H9 (cell line): ENCODE data around the gene NFASC. TPM values are rescaled to one million over a fixed set of nuclear protein-coding genes. Genes with fewer than 3 reads are reported as not detected.

Source experiments
- DNase-seq: peaks from one replicate; pipeline ENCODE4 v3.0.0-alpha.2; 2017
- H2AFZ ChIP-seq: one replicate; pipeline ENCODE4 v1.6.1; 2013; ENCODE audit warnings: mild to moderate bottlenecking, low read length, control low read depth, moderate library complexity
- H2AK5ac ChIP-seq: 2 replicates; pipeline ENCODE4 v1.6.1; 2013; ENCODE audit warnings: low read length, control low read depth, mixed read lengths; ENCODE audit not compliant: insufficient read length
- H2BK120ac ChIP-seq: one replicate; pipeline ENCODE4 v1.6.1; 2013; ENCODE audit warnings: low read depth, mild to moderate bottlenecking, low read length, control low read depth, inconsistent platforms; ENCODE audit not compliant: poor library complexity, severe bottlenecking
- H2BK12ac ChIP-seq: 2 replicates; pipeline ENCODE4 v1.6.1; 2013; ENCODE audit warnings: low read length, control low read depth, mixed read lengths, low read depth; ENCODE audit not compliant: insufficient read length
- H2BK15ac ChIP-seq: 2 replicates; pipeline ENCODE4 v1.6.1; 2013; ENCODE audit warnings: low read depth, low read length, control low read depth
- H2BK20ac ChIP-seq: one replicate; pipeline ENCODE4 v1.6.1; 2013; ENCODE audit warnings: low read depth, mild to moderate bottlenecking, low read length, control low read depth, inconsistent platforms; ENCODE audit not compliant: poor library complexity, severe bottlenecking
- H2BK5ac ChIP-seq: 2 replicates; pipeline ENCODE4 v1.6.1; 2013; ENCODE audit warnings: low read length, control low read depth, mixed read lengths; ENCODE audit not compliant: insufficient read length
- H3K14ac ChIP-seq: 2 replicates; pipeline ENCODE4 v1.6.1; 2013; ENCODE audit warnings: low read length, control low read depth; ENCODE audit not compliant: insufficient read depth
- H3K18ac ChIP-seq: 2 replicates; pipeline ENCODE4 v1.6.1; 2013; ENCODE audit warnings: low read depth, mild to moderate bottlenecking, mixed read lengths, low read length, control low read depth; ENCODE audit not compliant: insufficient read length
- H3K23ac ChIP-seq: 2 replicates; pipeline ENCODE4 v1.6.1; 2013; ENCODE audit warnings: low read length, control low read depth, mixed read lengths, low read depth; ENCODE audit not compliant: insufficient read length
- H3K23me2 ChIP-seq: 2 replicates; pipeline ENCODE4 v1.6.1; 2013; ENCODE audit warnings: low read depth, mild to moderate bottlenecking, mixed read lengths, low read length, control low read depth; ENCODE audit not compliant: insufficient read length, poor library complexity, severe bottlenecking
- H3K27ac ChIP-seq: 2 replicates; pipeline ENCODE4 v1.5.1; 2013; ENCODE audit warnings: low read length, control low read depth, mixed read lengths, low read depth; ENCODE audit not compliant: insufficient read length
- H3K27me3 ChIP-seq: 2 replicates; pipeline ENCODE4 v1.6.1; 2013; ENCODE audit warnings: low read length, control low read depth, inconsistent platforms; ENCODE audit not compliant: insufficient read depth
- H3K4ac ChIP-seq: 2 replicates; pipeline ENCODE4 v1.6.1; 2013; ENCODE audit warnings: low read depth, mild to moderate bottlenecking, control low read depth, inconsistent platforms, low read length, moderate library complexity
- H3K4me1 ChIP-seq: 2 replicates; pipeline ENCODE4 v1.6.1; 2013; ENCODE audit warnings: low read length, control low read depth, inconsistent platforms; ENCODE audit not compliant: insufficient read depth
- H3K4me2 ChIP-seq: 2 replicates; pipeline ENCODE4 v1.6.1; 2013; ENCODE audit warnings: low read length, control low read depth, mixed read lengths; ENCODE audit not compliant: insufficient read length, insufficient read depth
- H3K56ac ChIP-seq: 2 replicates; pipeline ENCODE4 v1.6.1; 2013; ENCODE audit warnings: low read depth, mild to moderate bottlenecking, mixed read lengths, low read length, control low read depth; ENCODE audit not compliant: insufficient read length
- H3K79me1 ChIP-seq: 2 replicates; pipeline ENCODE4 v1.6.1; 2013; ENCODE audit warnings: low read depth, mild to moderate bottlenecking, moderate library complexity, low read length, control low read depth, inconsistent platforms; ENCODE audit not compliant: insufficient read depth, poor library complexity, severe bottlenecking
- H3K79me2 ChIP-seq: 2 replicates; pipeline ENCODE4 v1.6.1; 2013; ENCODE audit warnings: low read length, control low read depth, inconsistent platforms; ENCODE audit not compliant: insufficient read depth
- H3K9ac ChIP-seq: 2 replicates; pipeline ENCODE4 v1.6.1; 2013; ENCODE audit warnings: low read length, control low read depth, mixed read lengths; ENCODE audit not compliant: insufficient read length; ENCODE audit errors: extremely low read depth
- H3K9me3 ChIP-seq: one replicate; pipeline ENCODE4 v1.6.1; 2013; ENCODE audit warnings: low read depth, low read length, inconsistent platforms; ENCODE audit not compliant: control insufficient read depth
- H3T11ph ChIP-seq: one replicate; pipeline ENCODE4 v1.6.1; 2013; ENCODE audit warnings: mild to moderate bottlenecking, low read length, control low read depth, inconsistent platforms
- H4K20me1 ChIP-seq: one replicate; pipeline ENCODE4 v1.6.1; 2013; ENCODE audit not compliant: control insufficient read depth, insufficient read length, insufficient read depth
- H4K5ac ChIP-seq: 2 replicates; pipeline ENCODE4 v1.6.1; 2013; ENCODE audit warnings: low read depth, mild to moderate bottlenecking, mixed read lengths, low read length, control low read depth; ENCODE audit not compliant: insufficient read length
- H4K8ac ChIP-seq: replicated peaks from 2 replicates; pipeline ENCODE4 v1.6.1; 2013; ENCODE audit warnings: low read length, control low read depth, mixed read lengths, low read depth; ENCODE audit not compliant: insufficient read length
- H4K91ac ChIP-seq: 2 replicates; pipeline ENCODE4 v1.6.1; 2013; ENCODE audit warnings: low read depth, mild to moderate bottlenecking, moderate library complexity, mixed read lengths, low read length, control low read depth; ENCODE audit not compliant: insufficient read length
- H3K27ac Mint-ChIP-seq, 3 experiments: 2 replicates in 2 of 3; 3 replicates in 1 of 3; pipeline ENCODE4 v1.8.0; 2020 to 2021; ENCODE audit warnings: mixed read lengths in 3 of 3, mild to moderate bottlenecking in 1 of 3, moderate library complexity in 1 of 3
- H3K27me3 Mint-ChIP-seq: 2 replicates; pipeline ENCODE4 v1.8.0; 2021; ENCODE audit warnings: low read depth, mild to moderate bottlenecking, moderate library complexity, mixed read lengths
- H3K36me3 Mint-ChIP-seq, 3 experiments: 2 replicates in 2 of 3; 3 replicates in 1 of 3; pipeline ENCODE4 v1.8.0; 2020 to 2021; ENCODE audit warnings: low read depth in 3 of 3, mixed read lengths in 3 of 3; ENCODE audit not compliant: insufficient read depth in 1 of 3
- H3K4me1 Mint-ChIP-seq, 2 experiments: 2 replicates each; pipeline ENCODE4 v1.8.0; 2020; ENCODE audit warnings: mixed read lengths in 2 of 2
- H3K4me3 Mint-ChIP-seq, 2 experiments: 2 replicates in 1 of 2; 3 replicates in 1 of 2; pipeline ENCODE4 v1.8.0; 2020 to 2021; ENCODE audit warnings: mild to moderate bottlenecking in 2 of 2, mixed read lengths in 2 of 2, moderate library complexity in 1 of 2
- H3K9me3 Mint-ChIP-seq, 2 experiments: 2 replicates in 1 of 2; 3 replicates in 1 of 2; pipeline ENCODE4 v1.8.0; 2020; ENCODE audit warnings: mild to moderate bottlenecking in 2 of 2, mixed read lengths in 2 of 2, moderate library complexity in 1 of 2
- WGBS: extraction: QIAGEN DNeasy Blood & Tissue Kit; methylation state at CpG from one replicate; pipeline ENCODE4 v1.1.7; 2013; ENCODE audit warnings: missing lambda C conversion rate, low lambda C conversion rate, mixed read lengths; ENCODE audit not compliant: insufficient read length; ENCODE audit errors: extremely low coverage; 5-methylcytosine and 5-hydroxymethylcytosine counted together
- total RNA-seq: library from RNA; stranded (reverse); gene quantifications from 2 replicates; pipeline ENCODE4 v1.2.1, GENCODE V29; 2021
- TF ChIP-seq, protein P1 (sequence below): fragments of 200-600 bp; sonication (generic); conservative IDR thresholded peaks from 3 replicates; pipeline ENCODE4 v1.8.0; 2021; ENCODE audit warnings: antibody characterized with exemption, mild to moderate bottlenecking

The NFASC gene
- total RNA-seq, 1 experiment from 2014 or later, result 5.0 TPM

DNA sequence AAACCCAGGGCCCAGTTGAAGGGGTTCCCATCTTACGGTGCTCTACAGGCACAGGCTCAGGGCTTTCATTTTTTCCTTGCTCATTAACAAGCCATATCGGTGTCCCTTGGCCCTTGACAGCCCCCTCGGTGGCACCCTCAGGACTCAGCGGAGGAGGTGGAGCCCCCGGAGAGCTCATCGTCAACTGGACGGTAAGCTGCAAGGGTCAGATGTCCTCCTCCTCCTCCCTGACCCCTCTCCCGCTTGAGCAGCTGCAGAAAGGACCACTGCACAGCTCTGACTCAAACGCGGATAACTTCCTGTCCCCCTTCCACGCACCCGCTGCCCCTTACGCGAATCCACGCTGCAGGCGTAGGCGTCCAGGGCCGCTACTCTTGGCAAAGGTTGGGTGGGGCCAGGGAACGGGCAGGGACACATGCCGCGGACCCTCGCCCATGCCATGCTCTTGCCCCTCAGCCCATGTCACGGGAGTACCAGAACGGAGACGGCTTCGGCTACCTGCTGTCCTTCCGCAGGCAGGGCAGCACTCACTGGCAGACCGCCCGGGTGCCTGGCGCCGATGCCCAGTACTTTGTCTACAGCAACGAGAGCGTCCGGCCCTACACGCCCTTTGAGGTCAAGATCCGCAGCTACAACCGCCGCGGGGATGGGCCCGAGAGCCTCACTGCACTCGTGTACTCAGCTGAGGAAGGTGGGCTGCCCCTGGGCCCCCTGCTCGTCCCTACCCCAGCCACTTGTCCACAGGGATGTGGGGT lies 198.9 kb downstream of the NFASC start:
- Histone ChIP-seq H2BK120ac (no peak overlapping the region), H3K14ac (no peak overlapping the region; the same call in 1 of the 2 replicates), H2AK5ac (no peak overlapping the region), H3K4me1 (no peaks in the 10 kb centered on the region), H3K18ac (no peak overlapping the region), H3K56ac (no peak overlapping the region), H2BK20ac (no peak overlapping the region), H2BK5ac (no peak overlapping the region), H3K9me3 (no peaks in the 10 kb centered on the region), H3K4me2 (no peak overlapping the region), H2BK12ac (no peak overlapping the region), H3K23me2 (peaks cover 3% of the 10 kb centered on the region), H2AFZ (no peak overlapping the region), H3K27me3 (no peaks in the 10 kb centered on the region), H3K79me1 (no peaks in the 10 kb centered on the region), H4K8ac (no peak overlapping the region), H3T11ph (no peak overlapping the region), H3K23ac (no peak overlapping the region), H2BK15ac (no peak overlapping the region), H3K9ac (no peak overlapping the region), H3K27ac (no peak overlapping the region), H4K91ac (no peak overlapping the region), H4K20me1 (no peaks in the 10 kb centered on the region), H3K79me2 (no peaks in the 10 kb centered on the region), H3K4ac (no peak overlapping the region), H4K5ac (no peak overlapping the region)
- Mint-ChIP-seq H3K4me3 (no peak overlapping the region), H3K36me3 (no peaks in the 10 kb centered on the region), H3K27ac (no peak overlapping the region; a peak in 1 of 7 replicates), H3K9me3 (no peaks in the 10 kb centered on the region), H3K27me3 (no peaks in the 10 kb centered on the region; the same call in 1 of the 2 replicates), H3K4me1 (no peaks in the 10 kb centered on the region; a peak in 2 of 4 replicates)
- no CpG with 5 or more reads among the region's 42 CpGs for WGBS
- TF ChIP-seq, protein P1, sequence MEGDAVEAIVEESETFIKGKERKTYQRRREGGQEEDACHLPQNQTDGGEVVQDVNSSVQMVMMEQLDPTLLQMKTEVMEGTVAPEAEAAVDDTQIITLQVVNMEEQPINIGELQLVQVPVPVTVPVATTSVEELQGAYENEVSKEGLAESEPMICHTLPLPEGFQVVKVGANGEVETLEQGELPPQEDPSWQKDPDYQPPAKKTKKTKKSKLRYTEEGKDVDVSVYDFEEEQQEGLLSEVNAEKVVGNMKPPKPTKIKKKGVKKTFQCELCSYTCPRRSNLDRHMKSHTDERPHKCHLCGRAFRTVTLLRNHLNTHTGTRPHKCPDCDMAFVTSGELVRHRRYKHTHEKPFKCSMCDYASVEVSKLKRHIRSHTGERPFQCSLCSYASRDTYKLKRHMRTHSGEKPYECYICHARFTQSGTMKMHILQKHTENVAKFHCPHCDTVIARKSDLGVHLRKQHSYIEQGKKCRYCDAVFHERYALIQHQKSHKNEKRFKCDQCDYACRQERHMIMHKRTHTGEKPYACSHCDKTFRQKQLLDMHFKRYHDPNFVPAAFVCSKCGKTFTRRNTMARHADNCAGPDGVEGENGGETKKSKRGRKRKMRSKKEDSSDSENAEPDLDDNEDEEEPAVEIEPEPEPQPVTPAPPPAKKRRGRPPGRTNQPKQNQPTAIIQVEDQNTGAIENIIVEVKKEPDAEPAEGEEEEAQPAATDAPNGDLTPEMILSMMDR, result no peak
- DNase-seq, result no peak
